GM23248 (cell line): Measurements from ENCODE around the gene RUNX1. TPM values are rescaled to one million over a fixed set of nuclear protein-coding genes. Genes with fewer than 3 reads are reported as not detected.

ENCODE experiments used
- DNase-seq: peaks from one replicate; pipeline ENCODE4 v3.0.0-alpha.2; 2015
- H2AFZ ChIP-seq: fragments of 200-600 bp; sonication (generic); 2 replicates; pipeline ENCODE4 v1.6.1; 2016; ENCODE audit warnings: antibody characterized with exemption
- H3F3A ChIP-seq: fragments of 200-600 bp; sonication (generic); 2 replicates; pipeline ENCODE4 v1.6.1; 2016; ENCODE audit warnings: mild to moderate bottlenecking, antibody characterized with exemption, mixed run types; ENCODE audit not compliant: insufficient read depth
- H3K27ac ChIP-seq: fragments of 200-600 bp; sonication (generic); 2 replicates; pipeline ENCODE4 v1.5.1; 2016; ENCODE audit warnings: mild to moderate bottlenecking
- H3K27me3 ChIP-seq: fragments of 200-600 bp; sonication (generic); replicated peaks from 2 replicates; pipeline ENCODE4 v1.6.1; 2016; ENCODE audit warnings: mild to moderate bottlenecking; ENCODE audit not compliant: insufficient read depth
- H3K36me3 ChIP-seq: fragments of 200-600 bp; sonication (generic); 2 replicates; pipeline ENCODE4 v1.6.1; 2016; ENCODE audit warnings: low read depth, mild to moderate bottlenecking
- H3K4me1 ChIP-seq: fragments of 200-600 bp; sonication (generic); 2 replicates; pipeline ENCODE4 v1.6.1; 2016; ENCODE audit warnings: mild to moderate bottlenecking; ENCODE audit not compliant: insufficient read depth
- H3K4me2 ChIP-seq: fragments of 200-600 bp; sonication (generic); one replicate; pipeline ENCODE4 v1.6.1; 2016; ENCODE audit warnings: mild to moderate bottlenecking; ENCODE audit not compliant: unreplicated experiment
- H3K4me3 ChIP-seq: fragments of 200-600 bp; sonication (generic); 2 replicates; pipeline ENCODE4 v1.5.1; 2016; ENCODE audit warnings: mild to moderate bottlenecking
- H3K79me2 ChIP-seq: fragments of 200-600 bp; sonication (generic); 2 replicates; pipeline ENCODE4 v1.6.1; 2016; ENCODE audit warnings: mild to moderate bottlenecking; ENCODE audit not compliant: insufficient read depth
- H3K9ac ChIP-seq: fragments of 200-600 bp; sonication (generic); 2 replicates; pipeline ENCODE4 v1.6.1; 2016; ENCODE audit warnings: mild to moderate bottlenecking
- H3K9me2 ChIP-seq: fragments of 200-600 bp; sonication (generic); 2 replicates; pipeline ENCODE4 v1.6.1; 2016; ENCODE audit warnings: mixed run types, mild to moderate bottlenecking, moderate library complexity; ENCODE audit not compliant: insufficient read depth
- H3K9me3 ChIP-seq: fragments of 200-600 bp; sonication (generic); one replicate; pipeline ENCODE4 v1.6.1; 2017; ENCODE audit warnings: low read depth
- H4K20me1 ChIP-seq: fragments of 200-600 bp; sonication (generic); 2 replicates; pipeline ENCODE4 v1.6.0; 2016; ENCODE audit not compliant: insufficient read depth
- EZH2 ChIP-seq: fragments of 200-600 bp; sonication (generic); IDR thresholded peaks from 2 replicates; pipeline ENCODE4 v1.6.1; 2018; ENCODE audit warnings: antibody characterized with exemption, mild to moderate bottlenecking; ENCODE audit not compliant: insufficient read depth, poor library complexity, severe bottlenecking
- EZH2phosphoT487 ChIP-seq: fragments of 200-600 bp; sonication (generic); IDR thresholded peaks from 2 replicates; pipeline ENCODE4 v1.6.1; 2018; ENCODE audit warnings: antibody characterized with exemption, moderate library complexity, mild to moderate bottlenecking, low read depth; ENCODE audit not compliant: insufficient read depth
- WGBS, 2 experiments: methylation state at CpG; one replicate each; pipeline ENCODE4 v1.1.6; 2015 to 2017; ENCODE audit warnings: low lambda C conversion rate in 2 of 2, low coverage in 1 of 2; ENCODE audit errors: missing lambda C conversion rate in 2 of 2; 5-methylcytosine and 5-hydroxymethylcytosine counted together
- in situ Hi-C: fragments of 300-500 bp; cut with MboI; formaldehyde crosslinking; loops from 2 replicates; pipeline ENCODE4 v1.15.0; 2020
- polyA plus RNA-seq: library from polyadenylated mRNA; unstranded; fragments of >200 nt; fragmentation: Nextera tagmentation; extraction: Ambion mirVana; gene quantifications from 2 replicates; pipeline ENCODE4 v1.2.1, GENCODE V29; 2016
- total RNA-seq: library from RNA; depleted of rRNA; stranded (reverse); fragments of >200 nt; shearing (Covaris generic); gene quantifications from 2 replicates; pipeline ENCODE4 v1.2.3, GENCODE V29; 2014

RUNX1 gene
- total and polyA plus RNA-seq, 2 experiments from 2014 or later: 21.3 to 32.6 TPM

GRCh38 chr21:34840693-34841092, 208.4 kb downstream of the RUNX1 start:
- no peaks in the 10 kb centered on the region for H3K27me3 ChIP-seq
- H3K36me3 ChIP-seq: peaks cover 42% of the 10 kb centered on the region
- no peaks in the 10 kb centered on the region for H3K9me3 ChIP-seq
- peaks cover 88% of the 10 kb centered on the region for H3K79me2 ChIP-seq
- 94 to 99% methylated on average over 4 of the region's 4 CpGs for WGBS, 2 experiments
- DNase-seq: no peak
- peaks cover 10% of the 10 kb centered on the region; the same call in 1 of the 2 replicates for H4K20me1 ChIP-seq
- H2AFZ ChIP-seq: no peak overlapping the region
- in situ Hi-C loops: no loop called here
- peaks cover 68% of the 10 kb centered on the region for H3K4me1 ChIP-seq
- no peak overlapping the region for H3K4me3 ChIP-seq
- H3K4me2 ChIP-seq: no peak overlapping the region
- peaks cover 91% of the 10 kb centered on the region for H3F3A ChIP-seq
- TF ChIP-seq EZH2: no peak
- TF ChIP-seq EZH2phosphoT487: no peak
- no peaks in the 10 kb centered on the region for H3K9me2 ChIP-seq
- H3K9ac ChIP-seq: no peak overlapping the region
- 0 out of 2 replicates have a peak overlapping the region, but pooled peaks have one; percentile 17 for H3K27ac ChIP-seq

- H4K20me1 ChIP-seq: 0 out of 2 replicates have a peak, but pooled peaks cover 3% of the 10 kb centered on the region
- in situ Hi-C loops: no loop called here
- peak overlapping the region; percentile 17 for H3K27ac ChIP-seq
- no peak for DNase-seq
- no peaks in the 10 kb centered on the region for H3K9me3 ChIP-seq
- peaks cover 89% of the 10 kb centered on the region for H3F3A ChIP-seq
- WGBS, 2 experiments: 78 to 79% methylated on average over 14 of the region's 14 CpGs
- no peak overlapping the region for H3K9ac ChIP-seq
- no peaks in the 10 kb centered on the region for H3K9me2 ChIP-seq
- H3K4me3 ChIP-seq: no peak overlapping the region
- H3K79me2 ChIP-seq: peaks cover 86% of the 10 kb centered on the region
- peaks cover 65% of the 10 kb centered on the region for H3K4me1 ChIP-seq
- H2AFZ ChIP-seq: no peak overlapping the region
- no peaks in the 10 kb centered on the region for H3K27me3 ChIP-seq
- H3K4me2 ChIP-seq: no peak overlapping the region
- peaks cover 41% of the 10 kb centered on the region for H3K36me3 ChIP-seq
- TF ChIP-seq EZH2 (no peak), EZH2phosphoT487 (no peak)
Observed at GRCh38 chr21:34838956-34839820, 209.9 kb downstream of the RUNX1 start.

- peak overlapping the region; percentile 68 for H3K9ac ChIP-seq
- peak overlapping the region; percentile 34 for H3K4me3 ChIP-seq
- H3K79me2 ChIP-seq: peaks cover 86% of the 10 kb centered on the region
- peaks cover 86% of the 10 kb centered on the region for H3F3A ChIP-seq
- no peaks in the 10 kb centered on the region for H3K9me3 ChIP-seq
- no peaks in the 10 kb centered on the region for H4K20me1 ChIP-seq
- TF ChIP-seq EZH2: no peak
- no peak for TF ChIP-seq EZH2phosphoT487
- peak overlapping the region; percentile 51 for H3K4me2 ChIP-seq
- in situ Hi-C loops: no loop called here
- H3K27me3 ChIP-seq: no peaks in the 10 kb centered on the region
- WGBS, 2 experiments: 6 to 8% methylated on average over 4 of the region's 4 CpGs
- peaks cover 54% of the 10 kb centered on the region for H3K4me1 ChIP-seq
- H3K9me2 ChIP-seq: no peaks in the 10 kb centered on the region
- peak overlapping the region; percentile 97 for H3K27ac ChIP-seq
- peaks cover 55% of the 10 kb centered on the region for H3K36me3 ChIP-seq
- no peak overlapping the region for H2AFZ ChIP-seq
- DNase-seq: peak; percentile 53
Observed at GRCh38 chr21:34836933-34837505, 212.1 kb downstream of the RUNX1 start.

GRCh38 chr21:34836103-34836932, 212.8 kb downstream of the RUNX1 start:
- no peak overlapping the region for H2AFZ ChIP-seq
- H3K9me2 ChIP-seq: no peaks in the 10 kb centered on the region
- H4K20me1 ChIP-seq: no peaks in the 10 kb centered on the region
- H3K27ac ChIP-seq: peak overlapping the region; percentile 97
- peaks cover 86% of the 10 kb centered on the region for H3K79me2 ChIP-seq
- peak overlapping the region; percentile 64 for H3K4me2 ChIP-seq
- peaks cover 49% of the 10 kb centered on the region for H3K4me1 ChIP-seq
- DNase-seq: peak; percentile 100
- TF ChIP-seq EZH2 (no peak), EZH2phosphoT487 (no peak)
- 2 to 7% methylated on average over 13 of the region's 13 CpGs for WGBS, 2 experiments
- no peaks in the 10 kb centered on the region for H3K27me3 ChIP-seq
- no peaks in the 10 kb centered on the region for H3K9me3 ChIP-seq
- in situ Hi-C loops: no loop called here
- H3K4me3 ChIP-seq: peak overlapping the region; percentile 34
- H3K36me3 ChIP-seq: peaks cover 54% of the 10 kb centered on the region
- H3F3A ChIP-seq: peaks cover 86% of the 10 kb centered on the region
- H3K9ac ChIP-seq: peak overlapping the region; percentile 74
